Measurements from ENCODE around the gene NOL8. TPM values are rescaled to one million over a fixed set of nuclear protein-coding genes. Genes with fewer than 3 reads are reported as not detected.

NOL8 gene
- 10 to 100 TPM; 46.0 to 60.5 TPM for total RNA-seq
- 12.5 TPM for polyA plus RNA-seq (ENCODE audit: insufficient read depth, low read depth, low replicate concordance)
- long read RNA-seq, donor 1, full-length matches to known transcripts, result 1 of 1 reads
- long read RNA-seq, donor 1, partial matches to known transcripts, result 0 of 1 reads
- long read RNA-seq, donor 1, other reads (novel, unspliced or antisense), result 0 of 1 reads
- long read RNA-seq, donor 2, result 0 reads

- no peaks in the 10 kb centered on the region for H3K36me3 ChIP-seq (ENCODE audit: low read depth, missing control alignments)
- WGBS, 2 donors, result 0% methylated on average over 31 to 33 of the region's 55 CpGs
- intact Hi-C loops (cut with DNase I; ENCODE audit: low total_unique reads), result no loop called here
- no peaks in the 10 kb centered on the region for H3K9me3 ChIP-seq
- peak within 1 kb of the TSS; percentile 94 to 97 for H3K27ac ChIP-seq
- peak; percentile 94 for DNase-seq
- no peaks in the 10 kb centered on the region for H3K27me3 ChIP-seq
- peaks cover 13% of the 10 kb centered on the region for H3K4me1 ChIP-seq
- H3K4me3 ChIP-seq, result peak within 1 kb of the TSS; percentile 72 to 81
- peak in 1 of 3 experiments; percentile 16 for TF ChIP-seq CTCF (IDR thresholded peaks at IDR 0.05)
- TF ChIP-seq POLR2A (IDR thresholded peaks at IDR 0.05), result no peak
Observed at GRCh38 chr9:92325269-92325990, at the start of gene NOL8, which contains the start of gene CENPP. Gene NOL8 (minus strand): TSS chr9:92325350. CDS start chr9:92324161, 1,189 bp downstream. Gene CENPP (plus strand): TSS chr9:92325953.

GRCh38 chr9:92373167-92373566, 48.0 kb upstream of the NOL8 start:
- Histone ChIP-seq H3K36me3 (ENCODE audit: low read depth, missing control alignments) (no peaks in the 10 kb centered on the region), H3K9me3 (no peaks in the 10 kb centered on the region), H3K27me3 (no peaks in the 10 kb centered on the region), H3K4me1 (no peaks in the 10 kb centered on the region), H3K27ac (no peak overlapping the region), H3K4me3 (no peak overlapping the region)
- TF ChIP-seq POLR2A (IDR thresholded peaks at IDR 0.05), result no peak
- TF ChIP-seq CTCF (IDR thresholded peaks at IDR 0.05), result no peak
- 98% methylated on average over 2 of the region's 2 CpGs for WGBS, 2 donors
- intact Hi-C loops (cut with DNase I; ENCODE audit: low total_unique reads), result no loop called here
- no peak for DNase-seq

GRCh38 chr9:92369075-92369474, 43.9 kb upstream of the NOL8 start:
- intact Hi-C loops (cut with DNase I; ENCODE audit: low total_unique reads), result no loop called here

GRCh38 chr9:92360083-92360482, 34.9 kb upstream of the NOL8 start:
- intact Hi-C loops (cut with DNase I; ENCODE audit: low total_unique reads), result no loop called here
- 82 to 92% methylated on average over 3 of the region's 3 CpGs for WGBS, 2 donors

More at GRCh38 chr9:92369075-92369474, 43.9 kb upstream of the NOL8 start:
- TF ChIP-seq CTCF (IDR thresholded peaks at IDR 0.05), result no peak
- TF ChIP-seq POLR2A (IDR thresholded peaks at IDR 0.05), result no peak
- H3K27ac ChIP-seq, result no peak overlapping the region
- no peaks in the 10 kb centered on the region for H3K9me3 ChIP-seq
- no peaks in the 10 kb centered on the region for H3K36me3 ChIP-seq (ENCODE audit: low read depth, missing control alignments)
- H3K27me3 ChIP-seq, result no peaks in the 10 kb centered on the region
- H3K4me1 ChIP-seq, result no peaks in the 10 kb centered on the region
- DNase-seq, result no peak
- H3K4me3 ChIP-seq, result no peak overlapping the region
- WGBS, 2 donors, result 46 to 72% methylated on average over 2 of the region's 2 CpGs

More at GRCh38 chr9:92360083-92360482, 34.9 kb upstream of the NOL8 start:
- Histone ChIP-seq H3K36me3 (ENCODE audit: low read depth, missing control alignments) (no peaks in the 10 kb centered on the region), H3K4me1 (no peaks in the 10 kb centered on the region), H3K9me3 (no peaks in the 10 kb centered on the region), H3K27ac (no peak overlapping the region), H3K4me3 (no peak overlapping the region), H3K27me3 (no peaks in the 10 kb centered on the region)
- no peak for TF ChIP-seq POLR2A (IDR thresholded peaks at IDR 0.05)
- TF ChIP-seq CTCF (IDR thresholded peaks at IDR 0.05), result no peak
- no peak for DNase-seq

Data from testis (tissue), 5 donors.